ENCODE results near the gene MRPS6.

The MRPS6 gene

GRCh38 chr21:34180826-34181359 lies 107.5 kb downstream of the MRPS6 start:
- H3K4me1 ChIP-seq (ENCODE audit: control insufficient read depth, insufficient read depth, low read length) = peaks cover 33% of the 10 kb centered on the region
- peaks cover 37% of the 10 kb centered on the region for H3K27me3 ChIP-seq (ENCODE audit: control insufficient read depth, insufficient read depth, low read length)
- H3K27ac ChIP-seq (ENCODE audit: low read depth, low read length) = peak overlapping the region; percentile 0
- no peaks in the 10 kb centered on the region for H3K36me3 ChIP-seq (ENCODE audit: control insufficient read depth, insufficient read depth, low read length)
- H3K4me3 ChIP-seq (ENCODE audit: low read depth, low read length) = no peak overlapping the region
- no peaks in the 10 kb centered on the region for H3K9me3 ChIP-seq (ENCODE audit: control insufficient read depth, insufficient read depth, low read length)
- H3K9ac ChIP-seq (ENCODE audit: low read depth, low read length) = no peak overlapping the region

GRCh38 chr21:34181431-34182039 lies 108.2 kb downstream of the MRPS6 start:
- Histone ChIP-seq H3K4me1 (ENCODE audit: control insufficient read depth, insufficient read depth, low read length) (peaks cover 33% of the 10 kb centered on the region), H3K27me3 (ENCODE audit: control insufficient read depth, insufficient read depth, low read length) (peaks cover 37% of the 10 kb centered on the region), H3K9ac (ENCODE audit: low read depth, low read length) (no peak overlapping the region), H3K4me3 (ENCODE audit: low read depth, low read length) (no peak overlapping the region), H3K9me3 (ENCODE audit: control insufficient read depth, insufficient read depth, low read length) (no peaks in the 10 kb centered on the region), H3K27ac (ENCODE audit: low read depth, low read length) (no peak overlapping the region), H3K36me3 (ENCODE audit: control insufficient read depth, insufficient read depth, low read length) (no peaks in the 10 kb centered on the region)

GRCh38 chr21:34182436-34182835 lies 109.1 kb downstream of the MRPS6 start:
- H3K4me3 ChIP-seq (ENCODE audit: low read depth, low read length) = no peak overlapping the region
- H3K36me3 ChIP-seq (ENCODE audit: control insufficient read depth, insufficient read depth, low read length) = no peaks in the 10 kb centered on the region
- no peak overlapping the region for H3K27ac ChIP-seq (ENCODE audit: low read depth, low read length)
- H3K4me1 ChIP-seq (ENCODE audit: control insufficient read depth, insufficient read depth, low read length) = peaks cover 33% of the 10 kb centered on the region
- H3K9ac ChIP-seq (ENCODE audit: low read depth, low read length) = no peak overlapping the region
- H3K9me3 ChIP-seq (ENCODE audit: control insufficient read depth, insufficient read depth, low read length) = no peaks in the 10 kb centered on the region
- peaks cover 31% of the 10 kb centered on the region for H3K27me3 ChIP-seq (ENCODE audit: control insufficient read depth, insufficient read depth, low read length)

GRCh38 chr21:34183331-34183928 lies 110.1 kb downstream of the MRPS6 start:
- Histone ChIP-seq H3K9me3 (ENCODE audit: control insufficient read depth, insufficient read depth, low read length) (no peaks in the 10 kb centered on the region), H3K9ac (ENCODE audit: low read depth, low read length) (no peak overlapping the region), H3K4me1 (ENCODE audit: control insufficient read depth, insufficient read depth, low read length) (peaks cover 29% of the 10 kb centered on the region), H3K27me3 (ENCODE audit: control insufficient read depth, insufficient read depth, low read length) (peaks cover 21% of the 10 kb centered on the region), H3K27ac (ENCODE audit: low read depth, low read length) (no peak overlapping the region), H3K36me3 (ENCODE audit: control insufficient read depth, insufficient read depth, low read length) (no peaks in the 10 kb centered on the region), H3K4me3 (ENCODE audit: low read depth, low read length) (no peak overlapping the region)

- H3K4me1 ChIP-seq (ENCODE audit: control insufficient read depth, insufficient read depth, low read length) = peaks cover 21% of the 10 kb centered on the region
- H3K27me3 ChIP-seq (ENCODE audit: control insufficient read depth, insufficient read depth, low read length) = peaks cover 16% of the 10 kb centered on the region
- no peak overlapping the region for H3K9ac ChIP-seq (ENCODE audit: low read depth, low read length)
- H3K36me3 ChIP-seq (ENCODE audit: control insufficient read depth, insufficient read depth, low read length) = no peaks in the 10 kb centered on the region
- H3K27ac ChIP-seq (ENCODE audit: low read depth, low read length) = no peak overlapping the region
- no peak overlapping the region for H3K4me3 ChIP-seq (ENCODE audit: low read depth, low read length)
- H3K9me3 ChIP-seq (ENCODE audit: control insufficient read depth, insufficient read depth, low read length) = no peaks in the 10 kb centered on the region
These were observed 110.9 kb downstream of the MRPS6 start for GRCh38 chr21:34184232-34184631.

GRCh38 chr21:34185026-34185750 lies 111.8 kb downstream of the MRPS6 start:
- Histone ChIP-seq H3K9me3 (ENCODE audit: control insufficient read depth, insufficient read depth, low read length) (no peaks in the 10 kb centered on the region), H3K27me3 (ENCODE audit: control insufficient read depth, insufficient read depth, low read length) (peaks cover 12% of the 10 kb centered on the region), H3K9ac (ENCODE audit: low read depth, low read length) (no peak overlapping the region), H3K4me3 (ENCODE audit: low read depth, low read length) (no peak overlapping the region), H3K27ac (ENCODE audit: low read depth, low read length) (no peak overlapping the region), H3K36me3 (ENCODE audit: control insufficient read depth, insufficient read depth, low read length) (no peaks in the 10 kb centered on the region), H3K4me1 (ENCODE audit: control insufficient read depth, insufficient read depth, low read length) (peaks cover 13% of the 10 kb centered on the region)

- H3K4me3 ChIP-seq (ENCODE audit: low read depth, low read length) = no peak overlapping the region
- 0 out of 2 replicates have a peak, but pooled peaks cover 3% of the 10 kb centered on the region for H3K27me3 ChIP-seq (ENCODE audit: control insufficient read depth, insufficient read depth, low read length)
- H3K9ac ChIP-seq (ENCODE audit: low read depth, low read length) = no peak overlapping the region
- no peaks in the 10 kb centered on the region for H3K9me3 ChIP-seq (ENCODE audit: control insufficient read depth, insufficient read depth, low read length)
- peaks cover 8% of the 10 kb centered on the region for H3K4me1 ChIP-seq (ENCODE audit: control insufficient read depth, insufficient read depth, low read length)
- no peak overlapping the region for H3K27ac ChIP-seq (ENCODE audit: low read depth, low read length)
- H3K36me3 ChIP-seq (ENCODE audit: control insufficient read depth, insufficient read depth, low read length) = no peaks in the 10 kb centered on the region
These were observed 112.8 kb downstream of the MRPS6 start for GRCh38 chr21:34186109-34186719.

- Histone ChIP-seq H3K36me3 (ENCODE audit: control insufficient read depth, insufficient read depth, low read length) (no peaks in the 10 kb centered on the region), H3K27ac (ENCODE audit: low read depth, low read length) (no peak overlapping the region), H3K4me1 (ENCODE audit: control insufficient read depth, insufficient read depth, low read length) (0 out of 2 replicates have a peak, but pooled peaks cover 5% of the 10 kb centered on the region), H3K4me3 (ENCODE audit: low read depth, low read length) (no peak overlapping the region), H3K9ac (ENCODE audit: low read depth, low read length) (no peak overlapping the region), H3K9me3 (ENCODE audit: control insufficient read depth, insufficient read depth, low read length) (no peaks in the 10 kb centered on the region), H3K27me3 (ENCODE audit: control insufficient read depth, insufficient read depth, low read length) (no peaks in the 10 kb centered on the region)
These were observed 114.6 kb downstream of the MRPS6 start for GRCh38 chr21:34187935-34188334.

GRCh38 chr21:34189506-34189905 lies 116.1 kb downstream of the MRPS6 start:
- Histone ChIP-seq H3K27me3 (ENCODE audit: control insufficient read depth, insufficient read depth, low read length) (no peaks in the 10 kb centered on the region), H3K27ac (ENCODE audit: low read depth, low read length) (no peak overlapping the region), H3K9ac (ENCODE audit: low read depth, low read length) (no peak overlapping the region), H3K36me3 (ENCODE audit: control insufficient read depth, insufficient read depth, low read length) (no peaks in the 10 kb centered on the region), H3K4me1 (ENCODE audit: control insufficient read depth, insufficient read depth, low read length) (peaks cover 12% of the 10 kb centered on the region; the same call in 1 of the 2 replicates), H3K4me3 (ENCODE audit: low read depth, low read length) (no peak overlapping the region), H3K9me3 (ENCODE audit: control insufficient read depth, insufficient read depth, low read length) (no peaks in the 10 kb centered on the region)

- Histone ChIP-seq H3K27ac (ENCODE audit: low read depth, low read length) (peak overlapping the region; percentile 34), H3K9ac (ENCODE audit: low read depth, low read length) (no peak overlapping the region), H3K9me3 (ENCODE audit: control insufficient read depth, insufficient read depth, low read length) (no peaks in the 10 kb centered on the region), H3K27me3 (ENCODE audit: control insufficient read depth, insufficient read depth, low read length) (no peaks in the 10 kb centered on the region), H3K36me3 (ENCODE audit: control insufficient read depth, insufficient read depth, low read length) (no peaks in the 10 kb centered on the region), H3K4me3 (ENCODE audit: low read depth, low read length) (no peak overlapping the region), H3K4me1 (ENCODE audit: control insufficient read depth, insufficient read depth, low read length) (peaks cover 23% of the 10 kb centered on the region)
These were observed 117.4 kb downstream of the MRPS6 start for GRCh38 chr21:34190576-34191321.

Data from HUES48 (cell line).